GOT3 (cell line): ENCODE measurements around the gene SNX13.
A peak's percentile ranks its signal among the peaks of the same experiment; 100 is the strongest.

ENCODE experiments used
- DNase-seq: peaks from one replicate; lab custom pipeline; 2025; ENCODE audit warnings: mixed read lengths; lab: John Stamatoyannopoulos, UW

The SNX13 gene, protein sequence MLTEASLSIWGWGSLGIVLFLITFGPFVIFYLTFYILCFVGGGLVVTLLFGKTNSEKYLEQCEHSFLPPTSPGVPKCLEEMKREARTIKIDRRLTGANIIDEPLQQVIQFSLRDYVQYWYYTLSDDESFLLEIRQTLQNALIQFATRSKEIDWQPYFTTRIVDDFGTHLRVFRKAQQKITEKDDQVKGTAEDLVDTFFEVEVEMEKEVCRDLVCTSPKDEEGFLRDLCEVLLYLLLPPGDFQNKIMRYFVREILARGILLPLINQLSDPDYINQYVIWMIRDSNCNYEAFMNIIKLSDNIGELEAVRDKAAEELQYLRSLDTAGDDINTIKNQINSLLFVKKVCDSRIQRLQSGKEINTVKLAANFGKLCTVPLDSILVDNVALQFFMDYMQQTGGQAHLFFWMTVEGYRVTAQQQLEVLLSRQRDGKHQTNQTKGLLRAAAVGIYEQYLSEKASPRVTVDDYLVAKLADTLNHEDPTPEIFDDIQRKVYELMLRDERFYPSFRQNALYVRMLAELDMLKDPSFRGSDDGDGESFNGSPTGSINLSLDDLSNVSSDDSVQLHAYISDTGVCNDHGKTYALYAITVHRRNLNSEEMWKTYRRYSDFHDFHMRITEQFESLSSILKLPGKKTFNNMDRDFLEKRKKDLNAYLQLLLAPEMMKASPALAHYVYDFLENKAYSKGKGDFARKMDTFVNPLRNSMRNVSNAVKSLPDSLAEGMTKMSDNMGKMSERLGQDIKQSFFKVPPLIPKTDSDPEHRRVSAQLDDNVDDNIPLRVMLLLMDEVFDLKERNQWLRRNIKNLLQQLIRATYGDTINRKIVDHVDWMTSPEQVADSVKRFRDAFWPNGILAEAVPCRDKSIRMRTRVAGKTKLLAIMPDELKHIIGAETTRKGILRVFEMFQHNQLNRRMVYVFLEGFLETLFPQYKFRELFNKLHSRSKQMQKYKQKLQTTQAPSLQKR

GRCh38 chr7:17940302-17940883 lies at the start of gene SNX13:
Gene SNX13, minus strand, starts transcription at chr7:17940494. Its CDS starts 199 bp downstream, at chr7:17940295.
- peak; percentile 66 for DNase-seq

GRCh38 chr7:17989546-17989945 lies 49.3 kb upstream of the SNX13 start:
- no peak for DNase-seq

DNA sequence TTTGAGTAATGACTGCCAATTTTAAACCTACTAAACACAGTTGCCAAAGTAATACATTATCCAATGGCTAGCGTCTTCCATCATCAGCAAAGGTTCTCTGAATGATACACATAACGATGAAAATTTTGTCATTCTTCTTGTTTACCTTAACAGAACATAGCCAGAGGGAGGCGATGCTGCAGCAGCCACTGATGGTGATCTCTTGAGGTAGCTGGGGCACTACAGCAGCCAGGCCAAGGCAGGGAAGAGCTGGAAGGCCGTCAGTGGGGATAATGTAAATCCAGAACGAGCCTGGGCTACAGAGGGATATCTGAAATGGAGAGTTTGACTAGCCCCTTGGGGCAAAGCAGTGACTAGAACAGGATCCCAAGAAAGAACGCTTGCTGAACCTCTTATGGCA lies 48.6 kb upstream of the SNX13 start:
- no peak for DNase-seq

DNA sequence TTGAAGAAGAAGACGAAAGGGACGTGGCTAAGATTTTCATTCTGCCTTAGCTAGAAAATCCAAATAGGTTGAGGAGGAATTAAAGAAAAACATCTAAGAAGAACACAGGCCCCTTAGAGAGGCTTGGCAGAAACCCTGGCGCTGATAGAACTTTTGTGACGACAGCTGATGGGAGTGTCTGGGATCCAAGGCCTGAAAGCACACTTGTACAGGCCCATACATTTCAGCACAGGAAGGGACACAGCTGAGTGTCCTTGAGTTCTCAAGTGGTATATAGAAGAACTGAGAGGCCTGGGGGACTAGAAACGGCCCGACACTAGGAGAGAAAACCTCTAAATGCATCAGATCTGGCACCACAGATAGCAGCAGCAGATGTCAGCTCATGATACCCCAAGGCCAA lies 47.8 kb upstream of the SNX13 start:
- no peak for DNase-seq

DNA sequence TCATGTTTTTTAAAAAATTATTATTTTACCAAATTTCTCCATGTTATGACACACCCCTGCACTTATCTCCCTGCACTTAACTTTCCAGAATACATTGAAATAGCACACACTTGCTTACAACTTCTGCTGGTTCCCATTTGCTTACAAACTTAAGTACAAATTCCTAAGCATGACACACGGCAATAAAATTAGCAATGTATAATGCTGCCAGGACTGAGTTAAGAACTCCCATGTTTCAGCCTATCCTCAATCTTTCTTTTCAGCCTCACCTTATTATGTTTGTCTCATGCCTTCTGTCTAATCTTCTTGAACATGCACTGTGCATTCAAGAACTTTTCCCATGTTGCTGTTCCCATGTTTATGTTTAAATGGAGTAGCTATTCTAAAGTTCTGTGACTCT lies 46.6 kb upstream of the SNX13 start:
- no peak for DNase-seq

DNA sequence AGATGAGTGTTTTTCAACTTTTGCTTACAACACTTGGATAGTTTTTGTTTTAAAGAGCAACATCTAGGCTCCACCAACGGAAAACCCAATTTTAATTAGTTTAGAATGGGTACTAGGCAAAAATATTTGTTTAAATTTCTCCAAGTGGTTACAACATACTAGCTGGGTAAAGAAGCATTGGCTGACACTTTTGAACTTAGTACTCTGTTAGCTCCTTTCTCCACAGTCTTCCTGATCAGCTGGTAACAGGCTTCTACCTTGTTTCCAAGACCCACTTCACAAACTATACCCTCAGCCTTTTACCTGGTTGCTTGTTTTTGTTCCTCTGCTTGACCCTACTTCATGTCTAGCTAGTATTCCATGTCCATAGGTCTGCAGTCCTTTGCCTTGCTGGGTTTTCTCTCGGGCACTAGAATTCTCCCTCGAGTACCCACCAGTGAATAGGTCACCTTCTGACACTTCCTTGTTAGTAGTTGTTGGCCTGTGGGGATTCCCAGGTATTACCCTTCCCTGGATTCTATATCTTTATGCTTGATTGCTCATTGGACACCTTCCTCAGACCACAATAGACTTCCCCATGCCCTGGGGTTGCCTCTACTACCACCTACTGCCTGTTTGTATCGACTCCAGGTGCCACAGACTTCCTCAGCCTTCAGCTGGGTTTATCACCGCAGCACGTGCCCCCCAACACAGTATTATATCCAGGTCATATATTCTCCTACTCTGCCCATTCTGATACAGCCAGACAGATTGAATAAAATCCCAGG lies 45.4 kb upstream of the SNX13 start:
- no peak for DNase-seq

- DNase-seq: no peak
Measured at GRCh38 chr7:17984288-17984687, 44.0 kb upstream of the SNX13 start.

GRCh38 chr7:17983221-17984062 lies 43.1 kb upstream of the SNX13 start:
- DNase-seq: no peak

DNA sequence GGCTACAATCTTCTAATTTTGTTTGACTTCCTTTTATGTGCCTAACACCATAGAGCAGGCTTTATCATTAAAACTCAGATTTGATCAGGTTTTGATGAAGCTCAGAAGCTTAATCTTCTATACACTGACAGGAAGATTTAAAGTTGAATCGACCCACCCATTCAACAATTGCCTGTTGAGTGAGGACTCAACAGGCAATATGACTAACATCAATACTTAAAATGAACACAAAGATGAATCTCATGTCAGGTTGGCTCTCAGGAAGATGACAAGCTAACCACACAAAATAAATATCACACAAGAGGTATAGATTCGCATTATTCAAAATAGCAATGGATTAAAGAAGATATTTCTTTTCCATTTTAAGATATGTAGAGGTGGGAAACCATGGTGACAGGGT lies 36.7 kb upstream of the SNX13 start:
- no peak for DNase-seq

DNA sequence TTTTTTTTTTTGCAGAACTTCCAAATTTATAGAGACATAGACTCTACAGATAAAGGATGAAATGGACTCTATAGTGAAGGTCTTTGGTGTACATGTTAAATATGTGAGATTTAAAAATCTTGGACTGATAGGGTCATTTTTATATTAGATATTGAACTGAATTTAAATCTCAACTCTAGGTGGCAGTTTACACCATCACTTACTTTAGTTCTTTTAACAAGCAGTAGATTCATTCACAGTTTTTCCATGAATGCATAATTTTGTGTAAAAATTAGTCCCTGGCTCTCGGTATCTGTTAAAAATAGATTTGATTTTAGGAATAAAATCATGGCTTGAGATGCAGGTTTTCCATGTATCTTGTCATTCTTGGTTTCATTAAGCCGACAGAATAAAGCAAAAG lies 31.1 kb upstream of the SNX13 start:
- no peak for DNase-seq

GRCh38 chr7:17968791-17969715 lies 28.8 kb upstream of the SNX13 start:
- no peak for DNase-seq

DNA sequence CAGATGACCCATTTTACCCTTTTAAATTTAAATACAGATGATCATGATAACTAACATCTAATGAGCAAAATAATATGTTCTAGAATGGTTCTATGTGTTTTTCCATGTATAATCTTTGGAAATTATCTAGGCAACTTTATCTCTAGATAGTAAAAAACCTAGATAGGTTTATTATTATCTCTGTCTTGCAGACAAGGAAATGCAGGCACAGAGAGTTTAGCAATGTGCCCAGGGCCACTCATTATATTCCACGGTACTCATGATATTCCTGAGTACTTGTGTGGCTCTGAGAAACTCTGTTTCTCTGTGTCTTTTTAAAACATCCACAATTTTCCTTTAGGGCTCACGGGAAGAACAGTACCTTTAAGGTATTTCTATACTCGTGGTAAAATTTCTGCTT lies 26.4 kb upstream of the SNX13 start:
- no peak for DNase-seq

DNA sequence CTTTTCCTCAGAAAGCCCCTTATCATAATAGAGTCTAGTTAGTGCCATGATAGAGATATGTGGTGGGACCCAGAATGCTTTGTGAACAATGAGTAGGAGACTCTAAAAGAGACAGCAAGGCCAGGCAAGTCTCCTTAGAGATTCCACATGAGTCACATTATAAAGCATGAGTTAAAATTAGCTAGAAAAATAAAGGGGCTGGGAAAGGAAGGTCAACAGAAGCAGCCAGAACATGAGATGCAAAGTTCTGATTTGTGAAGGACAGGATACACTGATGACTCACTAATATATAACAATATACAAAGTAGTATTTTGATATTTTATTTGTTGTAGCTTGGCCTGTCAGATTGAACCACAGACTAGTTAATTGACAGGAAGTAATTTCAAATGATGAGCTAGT lies 25.3 kb upstream of the SNX13 start:
- no peak for DNase-seq

DNA sequence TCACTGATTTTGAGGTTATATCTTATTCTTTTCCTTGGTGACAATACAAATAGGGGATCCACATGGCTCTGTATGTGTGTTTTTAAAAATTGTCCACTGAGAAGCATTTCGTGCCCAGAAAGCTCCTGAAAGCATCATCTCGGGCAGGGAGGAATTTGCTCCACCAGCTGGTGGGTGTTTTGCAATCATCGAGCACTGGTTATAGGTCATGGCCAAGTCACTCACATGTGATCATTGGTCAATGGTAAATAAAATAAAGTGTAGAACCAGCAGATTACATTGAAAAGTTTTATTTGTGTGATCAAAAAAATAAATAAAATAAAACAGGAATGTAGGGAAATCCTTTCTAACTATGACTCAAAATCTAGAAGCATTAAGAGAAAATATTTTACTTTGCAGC lies 23.0 kb upstream of the SNX13 start:
- no peak for DNase-seq

- DNase-seq: no peak
Measured at GRCh38 chr7:17962652-17963051, 22.4 kb upstream of the SNX13 start.

GRCh38 chr7:17957871-17958270 lies 17.6 kb upstream of the SNX13 start:
- DNase-seq: no peak

DNA sequence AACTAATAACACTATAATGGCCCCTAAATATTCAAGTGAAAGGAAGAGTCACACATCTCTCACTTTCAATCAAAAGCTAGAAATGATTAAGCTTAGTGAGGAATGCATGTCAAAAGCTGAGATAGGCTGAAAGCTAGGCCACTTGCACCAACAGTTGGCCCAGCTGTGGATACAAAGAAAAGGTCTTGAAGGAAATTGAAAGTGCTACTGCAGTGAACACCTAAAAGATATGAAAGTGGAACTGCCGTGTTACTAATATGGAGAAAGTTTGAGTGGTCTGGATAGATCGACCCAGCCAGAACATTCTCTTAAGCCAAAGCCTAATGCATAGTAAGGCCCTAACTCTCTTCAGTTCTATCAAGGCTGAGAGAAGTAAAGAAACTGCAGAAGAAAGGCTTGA lies 12.1 kb upstream of the SNX13 start:
- no peak for DNase-seq

- DNase-seq: no peak
Measured at GRCh38 chr7:17951742-17952254, 11.5 kb upstream of the SNX13 start.

DNA sequence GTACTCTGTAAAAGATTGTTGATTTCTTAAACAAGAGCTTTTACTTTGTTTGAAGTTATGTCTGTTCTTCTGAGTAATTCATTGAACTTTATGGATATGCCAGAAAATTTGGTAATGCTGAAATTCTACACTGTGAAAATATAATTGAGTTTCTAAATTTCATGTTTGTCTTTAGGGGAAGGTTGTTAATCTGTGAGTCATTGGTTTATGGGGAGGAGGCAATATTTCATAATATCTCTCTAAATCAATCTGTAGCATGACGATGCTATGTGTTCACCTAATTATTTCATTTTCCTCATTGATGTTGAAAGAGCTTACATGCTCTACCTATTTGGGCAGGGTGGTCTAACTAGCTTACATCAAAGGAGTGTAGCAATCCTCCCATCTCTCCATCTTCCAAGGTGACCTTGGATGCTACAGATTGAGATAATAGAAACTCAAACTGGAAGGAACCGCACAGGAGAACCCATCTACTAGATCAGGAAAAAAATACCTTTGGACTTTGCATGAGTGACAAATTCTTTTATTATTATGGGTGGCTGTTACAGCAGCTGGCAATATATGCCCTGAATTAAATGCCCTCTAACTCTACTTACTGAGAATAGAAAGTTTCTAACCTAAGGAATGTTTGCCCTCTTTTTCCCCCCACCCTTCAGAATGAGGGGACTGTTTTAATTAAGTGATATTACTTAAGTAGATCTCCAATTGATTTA lies 8.4 kb upstream of the SNX13 start:
- no peak for DNase-seq
